Stimulated activated CD4-positive, alpha-beta T cell treated with anti-CD3 and anti-CD28 coated beads, Interleukin-1b, Interleukin-23, amount 100 ng/mL, for 24 hours (primary cell): ENCODE results near the gene LCE4A.
"Not testable (repeated sequence)": the region's sequence is repeated elsewhere in the genome, so short reads cannot be mapped to it uniquely, and the experiment has no call there.

Experiments used
- DNase-seq, 4 experiments: peaks; one replicate each; pipeline ENCODE4 v3.0.0-alpha.2; 2020; ENCODE audit warnings: low read depth in 4 of 4, low spot score in 1 of 4

LCE4A gene, protein sequence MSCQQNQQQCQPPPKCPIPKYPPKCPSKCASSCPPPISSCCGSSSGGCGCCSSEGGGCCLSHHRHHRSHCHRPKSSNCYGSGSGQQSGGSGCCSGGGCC

DNA sequence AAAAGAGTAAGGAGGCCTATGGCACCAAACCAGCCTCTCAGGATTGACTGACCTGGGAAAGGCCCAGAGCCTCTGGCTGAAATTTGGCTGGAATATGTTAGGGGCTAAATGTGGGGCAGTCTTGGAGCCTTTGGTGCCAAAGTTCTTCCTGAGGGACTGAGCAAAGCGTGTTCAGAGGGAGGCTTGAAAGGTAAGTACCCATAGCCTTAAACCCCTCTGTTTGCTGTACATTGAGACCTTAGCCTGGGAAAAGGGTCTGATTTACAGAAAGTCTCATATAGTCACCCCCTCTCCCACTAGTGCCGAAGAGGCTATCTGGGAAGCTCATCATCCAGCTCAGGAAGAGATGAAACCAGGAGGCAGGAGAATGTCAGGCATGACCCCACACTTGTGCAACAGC, at the start of gene LCE4A:
TSS of gene LCE4A (plus strand) at position 301 of the 400 bp plus-strand sequence. CDS start 916 bp downstream, outside the sequence.
- no peak for DNase-seq

DNA sequence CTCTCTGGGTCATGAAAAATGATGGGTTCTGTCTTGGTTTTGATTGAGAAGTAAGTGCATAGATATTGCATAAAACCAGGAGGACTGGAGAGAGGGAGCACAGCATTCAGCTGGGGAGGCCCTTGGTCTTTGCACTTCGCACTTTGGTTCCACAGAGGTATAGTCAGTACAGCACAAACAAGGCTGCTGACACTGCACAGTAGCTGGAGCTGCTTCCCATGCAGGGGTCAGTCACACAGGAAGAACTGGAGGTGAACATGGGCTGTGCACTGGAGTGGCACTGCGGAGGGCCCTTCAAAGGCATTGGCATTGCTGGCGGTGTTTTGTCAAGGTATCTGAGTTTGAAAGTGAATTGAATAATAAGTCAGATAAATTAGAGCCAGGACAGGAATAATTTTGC, 49.3 kb upstream of the LCE4A start:
- DNase-seq, result no peak

DNA sequence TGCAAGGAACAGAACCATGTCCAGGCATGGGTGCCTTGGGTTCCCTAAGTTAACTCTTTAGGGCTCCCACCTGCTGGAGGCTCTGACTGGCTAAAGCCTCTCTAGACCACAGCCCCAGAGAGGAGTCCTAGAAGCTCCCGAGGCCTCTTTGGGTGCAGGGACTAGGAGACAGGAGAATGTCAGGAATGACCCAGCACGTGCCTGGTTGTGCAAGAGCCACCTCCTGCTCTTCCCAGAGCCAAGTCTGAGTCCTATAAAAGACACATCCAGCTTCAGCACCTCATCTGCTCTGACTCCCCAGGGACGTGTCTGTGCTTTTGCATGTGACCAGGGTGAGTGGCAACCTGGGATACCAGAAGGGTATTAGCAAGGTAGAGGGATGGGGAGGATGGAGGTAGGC, 44.9 kb upstream of the LCE4A start, which contains the start of gene LCE2D:
TSS of gene LCE2D (plus strand) at position 283 of the 400 bp plus-strand sequence. CDS start 726 bp downstream, outside the sequence.
- DNase-seq, result no peak

DNA sequence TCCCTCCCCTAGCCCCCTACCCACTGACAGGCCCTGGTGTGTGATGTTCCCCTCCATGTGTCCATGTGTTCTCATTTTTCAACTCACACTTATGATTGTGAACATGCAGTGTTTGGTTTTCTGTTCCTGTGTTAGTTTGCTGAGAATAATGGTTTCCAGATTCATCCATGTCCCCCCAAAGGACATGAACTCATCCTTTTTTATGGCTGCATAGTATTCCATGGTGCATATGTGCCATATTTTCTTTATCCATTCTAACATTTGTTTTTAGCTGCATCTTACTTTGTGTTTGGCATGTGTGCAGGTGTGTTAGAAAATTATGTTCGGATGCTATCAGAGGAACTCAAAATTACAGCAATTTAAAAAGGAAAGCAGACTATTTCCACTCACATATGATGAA, 41.8 kb upstream of the LCE4A start:
- DNase-seq, result not testable (repeated sequence)

DNA sequence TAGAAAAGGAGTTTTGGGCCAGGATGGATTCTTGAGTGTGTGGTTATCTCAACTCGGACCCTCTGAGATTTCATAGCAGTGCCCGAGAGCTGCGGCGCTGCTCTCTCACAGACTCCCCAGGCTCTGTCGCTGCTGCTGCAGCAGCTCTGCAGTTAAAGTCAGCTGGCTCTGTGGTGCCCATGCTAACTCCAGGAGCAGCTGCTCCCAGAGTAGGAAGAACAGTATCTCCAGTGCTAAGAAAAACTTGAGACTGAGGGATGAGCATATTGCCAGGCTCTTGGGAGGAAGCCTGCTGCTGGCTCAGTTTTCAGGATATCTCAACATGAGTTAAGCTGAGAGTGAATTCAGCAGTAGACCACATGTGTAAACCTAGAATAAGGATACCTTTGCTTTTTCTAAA, 40.3 kb upstream of the LCE4A start:
- no peak for DNase-seq

DNA sequence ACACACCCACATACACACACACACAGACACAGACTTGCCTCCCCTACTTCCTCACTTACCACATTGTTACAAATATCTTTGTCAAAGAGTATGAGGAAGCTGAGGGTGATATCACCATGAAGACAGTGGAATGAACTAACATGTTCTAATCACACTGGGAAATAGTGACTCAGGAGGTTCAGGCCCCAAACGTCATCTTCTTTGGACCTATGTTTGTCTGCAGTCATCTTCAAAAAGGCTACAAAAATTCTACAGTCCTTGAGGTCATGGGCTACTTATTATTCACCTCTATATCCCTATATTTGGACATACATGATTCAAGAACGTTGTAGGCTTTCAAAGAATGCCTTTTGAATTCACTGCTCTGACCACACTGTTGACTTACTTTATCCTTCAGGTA, 34.9 kb upstream of the LCE4A start:
- DNase-seq, result no peak

DNA sequence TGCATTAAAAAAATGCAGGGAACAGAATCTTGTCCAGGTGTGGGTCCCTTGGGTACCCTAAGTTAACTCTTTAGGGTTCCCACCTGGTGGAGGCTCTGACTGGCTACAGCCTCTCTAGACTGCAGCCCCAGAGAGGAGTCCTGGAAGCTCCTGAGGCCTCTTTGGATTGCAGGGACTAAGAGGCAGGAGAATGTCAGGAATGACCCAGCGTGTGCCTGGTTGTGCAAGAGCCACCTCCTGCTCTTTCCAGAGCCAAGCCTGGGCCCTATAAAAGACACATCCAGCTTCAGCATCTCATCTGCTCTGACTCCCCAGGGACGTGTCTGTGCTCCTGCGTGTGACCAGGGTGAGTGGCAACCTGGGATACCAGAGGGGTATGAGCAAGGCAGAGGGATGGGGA, 33.0 kb upstream of the LCE4A start, which contains the start of gene LCE2C:
TSS of gene LCE2C (plus strand) at position 297 of the 400 bp plus-strand sequence. CDS start 737 bp downstream, outside the sequence.
- DNase-seq, result not testable (repeated sequence)

DNA sequence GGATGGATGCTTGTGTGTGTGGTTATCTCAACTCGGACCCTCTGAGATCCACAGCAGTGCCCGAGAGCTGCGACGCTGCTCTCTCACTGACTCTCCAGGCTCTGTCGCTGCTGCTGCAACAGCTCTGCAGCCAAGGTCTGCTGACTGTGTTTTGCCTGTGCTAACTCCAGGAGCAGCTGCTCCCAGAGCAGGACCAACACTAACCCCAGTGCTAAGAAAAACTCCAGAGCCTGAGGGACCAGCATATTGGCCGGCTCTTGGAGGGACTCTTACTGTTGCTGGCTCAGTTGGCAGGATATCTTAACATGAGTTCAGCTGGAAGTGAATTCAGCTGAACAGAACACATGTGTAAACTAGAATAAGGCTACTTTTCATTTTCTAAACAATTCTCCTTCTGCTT, 28.5 kb upstream of the LCE4A start:
- DNase-seq, result no peak

DNA sequence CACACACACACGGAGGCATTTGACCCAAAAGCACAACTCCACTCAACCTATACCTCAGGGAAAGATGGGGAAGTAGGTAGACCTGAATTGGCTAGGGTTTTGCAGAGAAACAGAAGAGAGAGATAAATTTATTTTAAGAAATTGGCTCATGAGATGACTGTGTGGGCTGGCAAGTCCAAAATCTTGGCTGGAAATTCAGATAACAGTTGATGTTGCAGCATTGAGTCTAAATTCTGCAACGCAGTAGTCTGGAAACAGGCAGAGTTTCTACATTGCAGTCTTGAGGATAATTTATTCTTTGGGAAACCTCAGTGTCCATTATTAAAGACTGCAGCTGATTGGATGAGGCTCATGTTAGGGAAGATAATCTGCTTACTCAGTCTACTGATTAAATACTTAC, 26.3 kb upstream of the LCE4A start:
- DNase-seq, result no peak

DNA sequence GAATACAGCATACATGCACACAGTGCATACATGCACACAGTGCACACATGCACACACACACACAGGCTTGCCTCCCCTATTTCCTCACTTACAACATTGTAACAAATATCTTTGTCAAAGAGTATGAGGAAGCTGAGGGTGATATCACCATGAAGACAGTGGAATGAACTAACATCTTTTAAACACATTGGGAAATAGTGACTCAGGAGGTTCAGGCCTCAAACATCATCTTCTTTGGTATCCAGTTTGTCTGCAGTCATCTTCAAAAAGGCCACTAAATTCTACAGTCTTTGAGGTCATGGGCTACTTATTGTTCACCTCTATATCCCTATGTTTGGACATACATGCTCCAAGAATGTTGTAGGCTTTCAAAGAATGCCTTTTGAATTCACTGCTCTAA, 24.1 kb upstream of the LCE4A start:
- no peak for DNase-seq

DNA sequence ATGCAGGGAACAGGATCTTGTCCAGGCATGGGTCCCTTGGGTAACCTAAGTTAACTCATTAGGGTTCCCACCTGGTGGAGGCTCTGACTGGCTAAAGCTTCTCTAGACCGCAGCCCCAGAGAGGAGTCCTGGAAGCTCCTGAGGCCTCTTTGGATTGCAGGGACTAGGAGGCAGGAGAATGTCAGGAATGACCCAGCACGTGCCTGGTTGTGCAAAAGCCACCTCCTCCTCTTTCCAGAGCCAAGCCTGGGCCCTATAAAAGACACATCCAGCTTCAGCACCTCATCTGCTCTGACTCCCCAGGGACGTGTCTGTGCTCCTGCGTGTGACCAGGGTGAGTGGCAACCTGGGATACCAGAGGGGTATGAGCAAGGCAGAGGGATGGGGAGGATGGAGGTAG, 22.1 kb upstream of the LCE4A start, which contains the start of gene LCE2B:
TSS of gene LCE2B (plus strand) at position 301 of the 400 bp plus-strand sequence. CDS start 721 bp downstream, outside the sequence.
- DNase-seq, result not testable (repeated sequence)

DNA sequence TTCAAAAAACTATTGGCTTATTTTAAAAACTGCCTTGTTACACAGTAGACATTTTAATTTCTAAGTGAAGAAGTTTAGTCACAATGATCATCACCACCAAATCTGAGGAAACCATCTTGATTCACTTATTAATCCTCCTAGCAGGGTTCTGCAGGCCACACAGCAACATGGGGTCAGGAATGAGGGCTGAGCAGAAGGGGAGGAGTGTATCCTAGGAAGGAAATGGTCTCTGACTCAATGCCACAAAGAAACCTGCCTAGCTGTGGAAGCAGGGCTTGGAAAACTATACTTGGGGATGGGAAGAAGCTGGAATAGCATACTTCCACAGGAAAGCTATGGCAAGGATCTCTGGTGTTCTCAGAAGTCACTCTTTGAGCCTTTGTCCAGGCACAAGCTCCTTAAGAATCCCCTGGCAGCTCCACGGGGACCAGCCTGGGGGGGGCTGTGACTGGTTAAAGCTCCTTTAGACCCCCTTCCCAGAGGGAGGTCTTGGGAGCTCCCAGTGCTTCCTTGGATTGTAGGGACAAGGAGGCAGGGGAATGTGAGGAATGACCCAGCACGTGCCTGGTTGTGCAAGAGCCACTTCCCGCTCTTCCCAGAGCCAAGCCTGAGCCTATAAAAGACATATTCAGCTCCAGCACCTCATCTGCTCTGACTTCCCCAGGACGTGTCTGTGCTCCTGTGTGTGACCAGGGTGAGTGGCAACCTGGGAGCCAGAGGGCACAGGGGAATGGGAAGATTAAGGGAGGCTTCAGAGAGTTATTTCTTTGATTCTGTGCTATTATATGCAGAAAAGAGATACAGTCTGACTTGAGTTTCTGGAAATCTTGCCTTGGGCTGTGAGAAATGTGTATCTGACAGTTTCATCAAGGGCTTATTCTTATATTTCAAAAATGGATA, 10.0 kb upstream of the LCE4A start, which contains the start of gene LCE2A:
TSS of gene LCE2A (plus strand) at position 645 of the 900 bp plus-strand sequence. CDS start 557 bp downstream, outside the sequence.
- no peak for DNase-seq

DNA sequence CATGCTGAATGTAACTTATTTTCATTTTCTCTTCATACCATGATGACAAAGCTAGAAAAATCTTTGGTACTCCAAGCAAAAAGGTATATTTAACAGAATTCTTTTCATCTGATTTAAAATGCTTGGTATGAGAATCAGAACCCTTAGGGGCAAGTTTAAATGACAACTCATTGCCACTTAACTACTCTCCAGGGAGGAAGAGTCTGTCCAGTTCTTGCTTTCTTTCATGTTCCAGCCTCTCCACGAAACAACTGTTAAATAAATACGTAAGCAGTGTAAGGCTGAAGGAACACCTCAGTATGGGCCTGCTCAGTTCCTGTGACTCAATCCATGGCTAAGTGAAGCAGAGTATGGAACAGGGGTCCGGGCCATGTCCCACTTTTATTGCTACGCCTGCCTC, 8.2 kb upstream of the LCE4A start:
- DNase-seq, result no peak

DNA sequence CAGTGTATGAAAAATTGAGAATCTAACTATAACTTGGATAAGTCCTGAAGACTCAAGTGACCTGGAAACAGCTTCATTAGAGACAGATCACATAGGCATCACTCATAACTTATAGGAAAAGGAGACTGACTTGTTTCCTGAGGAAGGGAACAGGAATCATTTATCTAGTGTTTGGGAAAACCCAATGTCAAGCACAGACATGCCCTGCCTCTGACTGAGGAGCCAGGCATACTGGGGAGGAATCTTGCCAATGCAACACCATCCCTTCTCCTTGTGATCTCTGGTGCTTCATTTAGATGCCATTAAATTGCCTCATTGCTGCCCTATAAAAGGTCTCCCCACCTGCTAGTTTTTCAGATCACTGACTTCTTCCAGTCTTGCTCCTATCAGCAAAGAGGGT, 10.3 kb downstream of the LCE4A start:
- no peak for DNase-seq

DNA sequence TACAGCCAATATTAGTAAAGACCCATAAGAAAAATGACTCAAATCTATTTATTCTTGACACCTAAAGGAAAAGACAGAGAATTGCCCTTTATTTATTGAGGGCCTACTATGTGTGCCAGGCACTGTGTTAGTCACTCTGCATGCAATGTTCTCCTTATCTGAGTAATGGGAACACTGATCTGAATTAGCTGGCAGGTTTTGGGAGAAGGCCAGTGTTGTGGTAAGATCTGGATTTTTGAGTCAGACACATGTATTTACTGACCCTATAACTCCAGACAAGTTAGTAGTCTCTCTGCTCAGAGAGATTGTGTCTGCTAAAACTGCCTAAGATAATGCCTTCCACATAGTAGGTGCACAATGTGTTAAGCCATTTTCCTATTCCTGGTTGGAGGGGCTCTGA, 17.3 kb downstream of the LCE4A start:
- DNase-seq, result no peak

DNA sequence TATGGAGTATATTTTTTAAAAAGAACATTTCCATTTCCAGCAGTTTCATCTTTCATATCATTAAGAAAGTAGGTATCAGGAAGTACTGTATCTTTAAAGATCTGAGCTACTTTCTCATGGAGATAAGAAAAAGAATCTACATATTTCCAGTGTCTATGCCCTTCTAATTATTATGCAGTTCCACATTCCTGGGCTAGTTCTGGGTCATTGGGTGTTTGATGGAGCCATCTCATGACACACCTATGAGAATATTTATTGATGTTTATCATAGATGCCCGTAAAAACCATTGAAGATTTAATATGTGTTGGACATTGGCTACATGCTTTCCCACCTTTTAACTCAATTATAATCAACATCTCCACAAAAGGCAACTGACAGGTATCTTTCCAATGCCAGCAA, 21.0 kb downstream of the LCE4A start:
- DNase-seq, result no peak

DNA sequence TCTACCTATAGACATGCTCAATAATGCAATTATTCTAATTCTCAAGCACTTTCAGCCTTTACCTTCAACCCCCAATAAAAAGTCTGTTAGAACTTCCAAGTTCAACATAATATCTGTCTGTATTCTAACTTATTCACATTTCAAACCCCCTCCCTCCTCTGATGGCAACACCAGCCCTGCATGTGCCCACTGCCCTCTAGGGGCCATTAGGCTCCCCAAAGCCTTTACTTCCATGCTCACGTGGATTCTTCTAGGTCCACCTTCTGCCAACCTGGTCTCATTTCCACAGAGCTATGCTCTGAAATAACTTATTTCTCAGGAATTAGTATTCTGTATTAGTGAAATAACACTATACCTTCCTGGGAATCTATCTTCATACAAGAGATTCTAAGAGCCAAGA, 27.7 kb downstream of the LCE4A start:
- no peak for DNase-seq

DNA sequence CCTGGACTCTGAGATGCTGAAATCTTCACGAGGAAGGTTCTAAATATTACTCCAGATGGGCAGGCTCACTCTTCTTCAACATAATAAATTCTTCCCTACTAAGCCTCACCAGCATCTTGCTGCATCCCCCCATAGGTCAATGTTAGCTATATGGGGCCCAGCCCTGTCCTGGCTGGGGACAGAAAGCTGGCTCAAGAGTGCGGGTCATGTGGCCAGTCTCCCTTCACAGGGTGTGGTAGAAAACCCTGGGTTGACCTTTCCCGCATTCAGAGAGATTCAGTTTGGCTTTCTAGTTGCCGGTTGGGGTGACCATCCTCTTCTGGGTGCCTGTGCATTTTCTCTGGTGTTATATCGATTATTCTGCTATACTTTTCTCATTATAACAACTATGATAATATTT, 30.0 kb downstream of the LCE4A start:
- no peak for DNase-seq

DNA sequence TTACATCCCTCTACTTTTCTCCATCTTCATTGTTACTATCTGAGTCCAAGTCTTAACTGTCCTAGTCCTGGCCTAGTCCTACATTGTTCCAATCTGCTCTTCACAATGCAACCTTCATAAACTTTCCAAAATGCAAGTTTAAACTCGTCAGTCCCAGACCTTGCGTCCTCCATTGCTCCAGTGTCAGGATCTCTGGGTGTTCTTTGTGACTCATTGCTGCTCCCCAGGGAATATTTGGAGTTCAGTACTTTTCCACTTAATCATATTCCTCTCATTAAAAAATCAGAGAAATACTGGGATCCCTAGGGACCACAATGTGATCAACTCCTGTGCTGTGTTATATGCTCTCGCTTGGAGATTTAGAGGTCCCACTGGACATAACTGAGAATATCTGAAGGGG, 31.9 kb downstream of the LCE4A start:
- DNase-seq, result no peak

DNA sequence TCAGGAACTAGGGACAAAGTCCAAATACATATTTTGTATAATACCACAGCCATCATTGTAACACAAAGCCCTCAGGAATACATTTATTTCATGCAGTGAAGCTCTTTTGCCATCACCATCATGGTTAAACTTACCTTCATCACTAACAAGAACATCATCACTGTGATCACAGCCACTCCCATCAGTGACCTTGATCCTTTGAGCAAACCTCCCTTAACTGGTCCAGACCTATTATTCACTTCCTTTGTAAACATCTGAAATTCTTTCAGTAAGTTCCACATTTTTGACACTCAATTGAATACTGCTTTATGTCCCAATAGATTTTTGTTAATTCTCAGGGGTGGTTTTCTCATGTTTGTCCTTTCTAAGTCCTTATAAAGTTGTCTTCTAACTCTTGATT, 33.7 kb downstream of the LCE4A start:
- no peak for DNase-seq

DNA sequence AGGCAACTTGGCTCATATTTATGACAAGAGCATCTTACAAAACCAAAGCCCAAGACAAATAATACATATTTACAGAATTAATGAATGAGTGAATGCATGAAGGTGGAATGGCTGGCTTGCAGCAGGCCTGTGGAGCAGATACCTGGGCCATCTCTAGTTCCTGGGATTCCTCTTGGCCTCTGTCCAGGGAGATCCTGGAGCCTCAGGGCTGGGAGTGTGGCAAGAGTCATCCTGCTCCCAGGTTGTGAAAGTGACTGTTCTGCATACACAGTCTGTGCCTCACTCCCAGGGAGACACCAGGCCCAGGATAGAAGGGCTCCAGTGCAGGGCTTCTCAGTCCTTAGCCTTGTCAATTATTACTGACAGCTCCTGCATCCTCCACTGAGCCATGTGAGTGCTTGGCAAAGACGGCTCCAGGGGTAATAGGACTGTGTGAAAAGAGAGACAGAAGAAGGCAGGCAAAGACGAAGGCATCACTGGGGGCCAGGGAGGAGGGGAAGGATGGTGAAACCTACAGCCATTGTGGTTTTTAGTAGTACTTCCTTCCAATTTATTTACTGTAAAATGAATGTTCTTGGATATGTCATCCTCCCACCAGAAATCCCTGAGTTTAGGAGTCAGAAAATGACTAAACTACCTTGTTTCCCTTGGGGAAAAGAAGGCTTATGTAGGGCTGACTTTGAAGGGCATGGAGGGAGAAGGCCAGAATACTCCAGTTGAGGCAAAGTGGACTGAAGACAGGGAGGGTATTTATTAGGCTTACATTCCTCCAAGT, 35.6 kb downstream of the LCE4A start:
- DNase-seq, result no peak
